ENCODE measurements around the gene TAS2R41.

GRCh38 chr7:143462045-143462444 lies 15.6 kb upstream of the TAS2R41 start:
- TF ChIP-seq CTCF (IDR thresholded peaks at IDR 0.05) (no peak), POLR2A (IDR thresholded peaks at IDR 0.05) (no peak)
